OCI-LY7 (cell line): ENCODE measurements around the gene PPM1A. TPM values are rescaled to one million over a fixed set of nuclear protein-coding genes. Genes with fewer than 3 reads are reported as not detected.
A peak's percentile ranks its signal among the peaks of the same experiment; 100 is the strongest.

ENCODE experiments used
- BruUV-seq: library from RNA; stranded (reverse); fragments of 400-500 nt; replicated peaks from 2 replicates; lab custom pipeline; 2021; lab: Mats Ljungman, UMichigan
- CTCF ChIA-PET: fragments of 300-600 bp; sonication (Branson Sonifier 250); formaldehyde crosslinking; loops from one replicate; lab custom pipeline; 2022; ENCODE audit warnings: antibody characterized with exemption; ENCODE audit not compliant: unreplicated experiment; lab: Charles Lee
- POLR2A ChIA-PET: fragments of 300-600 bp; sonication (Branson Sonifier 250); formaldehyde crosslinking; loops from one replicate; lab custom pipeline; 2022; ENCODE audit warnings: antibody characterized with exemption; lab: Charles Lee
- DNase-seq: peaks from one replicate; pipeline ENCODE4 v3.0.0-alpha.2; 2015; ENCODE audit warnings: low spot score
- H2AFZ ChIP-seq: fragments of 200-600 bp; sonication (generic), shearing (Covaris generic); 2 replicates; pipeline ENCODE4 v1.6.1; 2014; ENCODE audit warnings: mild to moderate bottlenecking, antibody characterized with exemption, low read length, moderate library complexity
- H3K27ac ChIP-seq: fragments of 200-600 bp; sonication (generic); 2 replicates; pipeline ENCODE4 v1.5.1; 2014; ENCODE audit warnings: mixed run types, low read depth, mild to moderate bottlenecking, moderate library complexity, low read length, inconsistent platforms; ENCODE audit not compliant: poor library complexity, severe bottlenecking
- H3K36me3 ChIP-seq: fragments of 200-600 bp; sonication (generic); 2 replicates; pipeline ENCODE4 v1.6.1; 2014; ENCODE audit warnings: mild to moderate bottlenecking, antibody characterized with exemption, low read length, moderate library complexity, mixed read lengths; ENCODE audit not compliant: insufficient read depth
- H3K4me1 ChIP-seq: fragments of 200-600 bp; sonication (generic); 2 replicates; pipeline ENCODE4 v1.5.1; 2014; ENCODE audit warnings: mild to moderate bottlenecking, low read length; ENCODE audit not compliant: insufficient read depth, poor library complexity, severe bottlenecking
- H3K4me2 ChIP-seq: fragments of 200-600 bp; sonication (generic); 2 replicates; pipeline ENCODE4 v1.6.1; 2014; ENCODE audit warnings: mild to moderate bottlenecking, low read length
- H3K4me3 ChIP-seq: fragments of 200-600 bp; sonication (generic); 2 replicates; pipeline ENCODE4 v1.5.1; 2014; ENCODE audit warnings: mild to moderate bottlenecking, low read depth, low read length; ENCODE audit not compliant: poor library complexity, severe bottlenecking
- H3K79me2 ChIP-seq: fragments of 200-600 bp; sonication (generic); 2 replicates; pipeline ENCODE4 v1.6.1; 2016; ENCODE audit warnings: low read depth, mild to moderate bottlenecking, low read length, moderate library complexity, mixed read lengths; ENCODE audit not compliant: insufficient read depth
- H3K9me2 ChIP-seq: fragments of 200-600 bp; sonication (generic); 2 replicates; pipeline ENCODE4 v1.6.1; 2016; ENCODE audit warnings: mild to moderate bottlenecking, low read length, mixed read lengths; ENCODE audit not compliant: insufficient read depth
- H3K9me3 ChIP-seq: fragments of 200-600 bp; sonication (generic); 2 replicates; pipeline ENCODE4 v1.6.1; 2014; ENCODE audit warnings: mild to moderate bottlenecking, mixed run types, low read length, mixed read lengths
- H4K20me1 ChIP-seq: fragments of 200-600 bp; sonication (generic); 2 replicates; pipeline ENCODE4 v1.6.1; 2014; ENCODE audit warnings: mild to moderate bottlenecking, antibody characterized with exemption, low read length, moderate library complexity, mixed read lengths; ENCODE audit not compliant: insufficient read depth
- CTCF ChIP-seq: fragments of 200-600 bp; sonication (generic); conservative IDR thresholded peaks from 2 replicates; pipeline ENCODE4 v1.5.1; 2014; ENCODE audit warnings: mild to moderate bottlenecking, antibody characterized with exemption, low read length, moderate library complexity, mixed read lengths
- EZH2phosphoT487 ChIP-seq: fragments of 200-600 bp; sonication (generic); IDR thresholded peaks from 2 replicates; pipeline ENCODE4 v1.6.1; 2018; ENCODE audit warnings: low read depth, borderline replicate concordance, mild to moderate bottlenecking, mixed run types, antibody characterized with exemption, low read length, moderate library complexity, mixed read lengths
- intact Hi-C: fragments of 100-400 bp; cut with micrococcal nuclease; formaldehyde crosslinking; loops from one replicate; pipeline ENCODE4 v1.10.0; 2022; ENCODE audit not compliant: unreplicated experiment
- total RNA-seq, 2 experiments: library from RNA; depleted of rRNA in 1 of 2; stranded (reverse); fragments of >200 nt in 1 of 2; shearing (Covaris generic) in 1 of 2; gene quantifications; 2 replicates each; pipeline ENCODE4 v1.2.3, GENCODE V29; 2014 to 2022

Gene PPM1A
- total RNA-seq, 2 experiments from 2014 or later = 25.4 to 75.1 TPM

- H3K9me2 ChIP-seq = no peaks in the 10 kb centered on the region
- H3K9me3 ChIP-seq = no peaks in the 10 kb centered on the region
- peaks cover 20% of the 10 kb centered on the region; the same call in 1 of the 2 replicates for H3K79me2 ChIP-seq
- H2AFZ ChIP-seq = peak overlapping the region; percentile 92; the same call in 1 of the 2 replicates
- H3K36me3 ChIP-seq = no peaks in the 10 kb centered on the region
- peaks cover 71% of the 10 kb centered on the region for H3K4me1 ChIP-seq
- DNase-seq = no peak
- peak overlapping the region; percentile 92 for H3K4me2 ChIP-seq
- H4K20me1 ChIP-seq = no peaks in the 10 kb centered on the region
- H3K27ac ChIP-seq = peak overlapping the region; percentile 97
- peak overlapping the region; percentile 75 for H3K4me3 ChIP-seq
- ChIA-PET POLR2A (interaction anchor here (0.6 to 8.1 kb wide), 14 partner anchors 19 to 233 kb away, joined by 3 to 128 read pairs (median 4); partner anchors contain the start of gene PPM1A), CTCF (interaction anchor here (1.4 to 1.6 kb wide), 3 partner anchors 131 to 232 kb away, joined by 3 read pairs; no protein-coding TSS in a partner anchor)
- intact Hi-C loops = loop anchor here (5.0 kb wide), 3 partner anchors 237 to 1202 kb away; partner anchors contain the start of genes DAAM1 and PCNX4
- no peak for TF ChIP-seq CTCF
- TF ChIP-seq EZH2phosphoT487 = no peak
- BruUV-seq = no TSS peak
Observed at GRCh38 chr14:60329274-60329673, 80.3 kb downstream of the PPM1A start.

GRCh38 chr14:60331201-60332045 lies 82.4 kb downstream of the PPM1A start:
- Histone ChIP-seq H3K4me1 (peaks cover 61% of the 10 kb centered on the region), H2AFZ (peak overlapping the region; percentile 76), H3K4me3 (peak overlapping the region; percentile 60), H4K20me1 (no peaks in the 10 kb centered on the region), H3K4me2 (peak overlapping the region; percentile 83), H3K36me3 (no peaks in the 10 kb centered on the region), H3K9me2 (no peaks in the 10 kb centered on the region), H3K27ac (peak overlapping the region; percentile 97), H3K9me3 (no peaks in the 10 kb centered on the region), H3K79me2 (peaks cover 20% of the 10 kb centered on the region; the same call in 1 of the 2 replicates)
- TSS peak; percentile 83 for BruUV-seq
- TF ChIP-seq CTCF = peak; percentile 100
- TF ChIP-seq EZH2phosphoT487 = no peak
- ChIA-PET CTCF (interaction anchor here (0.6 to 3.5 kb wide), 11 partner anchors 17 to 367 kb away, joined by 3 to 29 read pairs (median 4); partner anchors contain the start of gene PPM1A), POLR2A (interaction anchor here (0.6 to 8.1 kb wide), 19 partner anchors 12 to 370 kb away, joined by 3 to 128 read pairs (median 3); partner anchors contain the start of gene PPM1A)
- intact Hi-C loops = loop anchor here (1.0 to 5.0 kb wide), 5 partner anchors 17 to 921 kb away; partner anchors contain the start of gene PPM1A
- peak; percentile 96 for DNase-seq
